ENCODE results near the gene GAMT.

The GAMT gene

DNA sequence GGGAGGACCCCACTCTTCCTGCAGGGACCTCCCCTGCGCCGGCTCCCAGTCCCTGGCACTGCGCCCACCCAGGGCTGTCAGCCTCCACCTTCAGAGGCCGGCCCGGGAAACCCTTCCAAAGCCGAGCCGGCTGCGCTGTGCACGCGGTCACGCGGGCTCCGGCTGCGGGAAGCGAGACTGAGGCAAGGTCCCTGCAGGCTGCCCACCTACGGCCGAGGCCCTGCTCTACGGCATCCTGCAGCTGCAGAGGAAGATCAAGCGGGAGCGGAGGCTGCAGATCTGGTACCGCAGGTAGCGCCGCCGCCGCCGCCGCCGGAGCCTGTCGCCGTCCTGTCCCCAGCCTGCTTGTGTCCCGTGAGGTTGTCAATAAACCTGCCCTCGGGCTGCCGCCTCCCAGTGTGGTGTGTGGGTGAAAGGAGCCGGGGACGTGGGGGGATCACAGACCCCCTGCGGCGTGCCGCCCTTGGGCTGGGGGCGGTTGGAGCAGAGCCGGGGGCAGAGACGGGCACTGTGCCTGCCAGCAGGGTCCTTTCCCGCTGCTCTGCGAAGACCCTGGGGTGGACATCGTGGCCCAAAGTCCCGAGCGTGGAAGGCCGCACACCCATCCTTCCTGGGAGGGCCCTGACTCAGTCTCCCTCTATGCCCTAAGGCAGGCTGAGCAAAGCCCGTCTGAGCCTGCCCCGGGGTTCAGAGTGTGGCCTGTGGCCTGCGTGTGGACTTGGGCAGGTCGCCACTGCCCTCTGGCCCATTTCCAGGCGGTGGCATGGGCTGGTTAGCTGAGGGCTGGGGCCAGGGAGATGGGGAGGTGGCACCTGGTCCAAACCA lies 5.9 kb downstream of the GAMT start:
- DNase-seq = no peak
- TF ChIP-seq POLR2A (IDR thresholded peaks at IDR 0.05; ENCODE audit: low read length) = no peak
- TF ChIP-seq GATA1 (IDR thresholded peaks at IDR 0.05; ENCODE audit: low read depth, low read length) = no peak

GRCh38 chr19:1394252-1395193 lies 6.8 kb downstream of the GAMT start:
- DNase-seq = no peak
- no peak for TF ChIP-seq GATA1 (IDR thresholded peaks at IDR 0.05; ENCODE audit: low read depth, low read length)
- no peak for TF ChIP-seq POLR2A (IDR thresholded peaks at IDR 0.05; ENCODE audit: low read length)

DNA sequence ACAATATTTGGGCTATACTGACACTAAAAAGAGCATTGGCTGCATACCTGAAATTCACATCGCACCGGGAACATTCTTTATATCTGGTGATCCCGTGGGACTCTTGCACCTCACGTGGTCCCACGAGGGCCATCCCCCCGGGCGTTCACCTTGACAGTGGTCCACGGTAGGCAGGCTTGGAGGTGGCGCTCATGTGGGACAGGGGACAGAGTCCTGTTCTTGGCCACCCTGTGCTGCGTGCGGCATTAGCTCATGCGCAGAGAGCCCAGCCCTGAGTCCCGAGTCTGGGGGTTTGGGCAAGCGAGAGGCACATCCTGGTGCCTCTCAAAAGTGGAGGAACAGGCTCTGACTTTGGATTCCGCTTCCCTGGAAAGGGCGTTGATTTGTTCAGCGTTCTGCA lies 7.5 kb downstream of the GAMT start:
- TF ChIP-seq GATA1 (IDR thresholded peaks at IDR 0.05; ENCODE audit: low read depth, low read length) (no peak), POLR2A (IDR thresholded peaks at IDR 0.05; ENCODE audit: low read length) (no peak)
- DNase-seq = no peak

DNA sequence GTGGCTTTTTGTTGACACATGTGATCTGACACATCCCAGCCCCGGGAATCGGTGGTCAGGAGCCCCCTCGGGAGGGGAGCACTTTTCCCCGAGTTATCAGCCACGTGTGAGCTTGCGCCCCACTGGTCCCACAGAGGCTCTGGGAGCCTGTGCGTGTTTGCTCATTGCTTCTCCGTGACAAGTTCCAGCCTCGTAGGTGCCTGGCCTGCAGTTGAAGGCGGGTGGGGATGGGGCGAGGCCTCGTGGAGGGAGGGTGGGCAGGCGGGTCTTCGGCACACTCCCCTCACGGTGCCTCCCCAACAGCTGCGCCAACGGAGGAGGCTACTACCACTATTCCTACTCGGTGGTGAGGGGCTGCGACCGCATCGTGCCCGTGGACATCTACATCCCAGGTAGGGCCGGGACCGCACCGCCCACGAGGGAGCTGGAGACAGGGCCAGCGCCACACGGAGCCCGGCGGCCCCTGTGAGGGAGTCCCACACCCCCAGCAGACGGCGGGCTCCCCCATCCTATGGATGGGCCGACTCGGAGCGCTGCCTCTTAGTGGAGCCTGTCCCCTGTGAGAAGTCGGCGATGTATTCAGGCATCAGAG lies 8.3 kb downstream of the GAMT start:
- DNase-seq = no peak
- TF ChIP-seq GATA1 (IDR thresholded peaks at IDR 0.05; ENCODE audit: low read depth, low read length) (no peak), POLR2A (IDR thresholded peaks at IDR 0.05; ENCODE audit: low read length) (no peak)

DNA sequence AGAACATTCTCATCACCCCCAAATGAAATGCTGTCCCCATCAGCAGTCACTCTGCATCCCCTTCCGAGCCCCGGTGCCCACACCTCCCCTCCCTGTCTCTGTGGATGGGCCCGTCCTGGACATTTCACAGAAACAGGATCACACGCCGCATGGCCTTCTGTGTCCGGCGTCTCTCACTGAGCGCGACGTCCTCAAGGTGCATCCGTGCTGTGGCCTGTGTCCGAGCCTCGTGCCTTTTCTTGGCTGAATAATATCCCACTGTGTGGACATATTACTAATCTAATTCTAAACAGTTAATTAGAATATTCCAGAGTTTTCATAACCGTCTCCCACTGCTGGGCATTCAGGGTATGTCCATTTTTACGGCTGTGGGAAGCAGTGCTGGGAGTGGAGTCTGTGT lies 8.9 kb downstream of the GAMT start:
- TF ChIP-seq POLR2A (IDR thresholded peaks at IDR 0.05; ENCODE audit: low read length) (no peak), GATA1 (IDR thresholded peaks at IDR 0.05; ENCODE audit: low read depth, low read length) (no peak)

DNA sequence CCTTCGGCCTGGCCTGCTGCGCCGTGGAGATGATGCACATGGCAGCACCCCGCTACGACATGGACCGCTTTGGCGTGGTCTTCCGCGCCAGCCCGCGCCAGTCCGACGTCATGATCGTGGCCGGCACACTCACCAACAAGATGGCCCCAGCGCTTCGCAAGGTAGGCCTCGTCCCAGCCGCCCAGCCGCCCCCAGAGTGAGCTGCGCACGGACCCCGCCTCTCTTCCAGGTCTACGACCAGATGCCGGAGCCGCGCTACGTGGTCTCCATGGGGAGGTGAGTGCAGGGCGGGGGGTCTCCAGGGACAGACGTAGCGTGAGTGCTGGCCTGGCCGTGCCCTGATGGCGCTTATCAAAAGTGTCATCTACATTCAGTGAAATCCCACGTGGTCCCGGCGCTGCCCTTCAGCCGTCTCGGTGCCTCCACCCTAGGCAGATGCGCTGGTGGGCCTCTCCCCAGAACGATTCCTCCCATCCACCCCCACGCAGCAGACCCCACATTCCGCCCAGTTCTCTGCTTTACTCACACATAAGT lies 10.4 kb downstream of the GAMT start:
- DNase-seq = no peak
- no peak for TF ChIP-seq POLR2A (IDR thresholded peaks at IDR 0.05; ENCODE audit: low read length)
- no peak for TF ChIP-seq GATA1 (IDR thresholded peaks at IDR 0.05; ENCODE audit: low read depth, low read length)

More for the DNA sequence above, 8.9 kb downstream of the GAMT start:
- no peak for DNase-seq

- TF ChIP-seq POLR2A (IDR thresholded peaks at IDR 0.05; ENCODE audit: low read length) = no peak
- no peak for DNase-seq
Measured at GRCh38 chr19:1389033-1389940, 12.1 kb downstream of the GAMT start.

GRCh38 chr19:1388637-1389026 lies 12.7 kb downstream of the GAMT start:
- TF ChIP-seq POLR2A (IDR thresholded peaks at IDR 0.05; ENCODE audit: low read length) (no peak), GATA1 (IDR thresholded peaks at IDR 0.05; ENCODE audit: low read depth, low read length) (no peak)
- no peak for DNase-seq

DNA sequence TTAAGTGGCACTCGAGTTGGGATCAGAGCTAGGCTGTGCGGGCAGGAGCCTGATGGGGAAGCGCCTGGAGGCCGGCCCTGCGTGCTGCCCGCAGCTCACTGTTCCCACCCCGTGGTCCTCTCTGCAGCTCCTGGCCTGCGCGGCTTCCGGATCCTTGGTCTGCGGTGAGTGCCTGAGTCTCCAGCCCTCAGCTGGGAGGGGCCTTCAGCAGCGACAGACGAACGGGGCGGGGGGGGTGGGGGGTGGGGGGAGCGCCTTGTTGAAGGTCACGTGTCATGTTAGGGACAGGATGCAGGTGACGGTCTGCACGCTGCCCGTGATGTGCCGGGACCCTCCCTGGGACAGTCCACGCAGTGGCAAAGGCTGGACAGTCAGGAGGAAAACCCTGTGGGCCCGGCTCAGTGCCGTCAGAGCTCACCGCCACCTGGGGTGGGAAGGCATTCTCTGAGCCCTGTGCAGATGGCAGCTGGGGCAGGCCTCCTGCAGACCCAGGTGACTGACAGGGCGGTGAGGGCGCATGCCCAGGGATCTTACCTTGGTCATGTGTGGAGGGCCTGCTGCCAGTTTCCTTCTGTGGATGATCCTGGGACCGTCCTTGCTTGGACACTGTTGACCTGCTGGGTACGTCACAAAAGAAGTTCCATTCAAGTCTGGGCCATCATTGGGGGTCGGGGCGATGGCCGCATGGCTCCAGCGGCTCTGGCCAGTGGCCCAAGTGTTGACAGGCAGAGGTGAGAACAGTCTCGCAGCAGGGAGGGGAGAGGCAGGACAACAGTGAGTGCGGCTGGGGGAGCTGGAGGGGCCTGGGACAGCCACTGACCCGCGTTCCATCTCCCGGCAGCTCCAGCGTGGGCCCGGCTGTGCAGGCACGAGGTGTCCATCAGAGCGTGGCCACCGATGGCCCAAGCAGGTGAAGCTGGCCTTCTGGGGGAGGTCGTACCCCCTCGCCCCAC lies 13.4 kb downstream of the GAMT start:
- no peak for DNase-seq
- no peak for TF ChIP-seq POLR2A (IDR thresholded peaks at IDR 0.05; ENCODE audit: low read length)
- no peak for TF ChIP-seq GATA1 (IDR thresholded peaks at IDR 0.05; ENCODE audit: low read depth, low read length)

DNA sequence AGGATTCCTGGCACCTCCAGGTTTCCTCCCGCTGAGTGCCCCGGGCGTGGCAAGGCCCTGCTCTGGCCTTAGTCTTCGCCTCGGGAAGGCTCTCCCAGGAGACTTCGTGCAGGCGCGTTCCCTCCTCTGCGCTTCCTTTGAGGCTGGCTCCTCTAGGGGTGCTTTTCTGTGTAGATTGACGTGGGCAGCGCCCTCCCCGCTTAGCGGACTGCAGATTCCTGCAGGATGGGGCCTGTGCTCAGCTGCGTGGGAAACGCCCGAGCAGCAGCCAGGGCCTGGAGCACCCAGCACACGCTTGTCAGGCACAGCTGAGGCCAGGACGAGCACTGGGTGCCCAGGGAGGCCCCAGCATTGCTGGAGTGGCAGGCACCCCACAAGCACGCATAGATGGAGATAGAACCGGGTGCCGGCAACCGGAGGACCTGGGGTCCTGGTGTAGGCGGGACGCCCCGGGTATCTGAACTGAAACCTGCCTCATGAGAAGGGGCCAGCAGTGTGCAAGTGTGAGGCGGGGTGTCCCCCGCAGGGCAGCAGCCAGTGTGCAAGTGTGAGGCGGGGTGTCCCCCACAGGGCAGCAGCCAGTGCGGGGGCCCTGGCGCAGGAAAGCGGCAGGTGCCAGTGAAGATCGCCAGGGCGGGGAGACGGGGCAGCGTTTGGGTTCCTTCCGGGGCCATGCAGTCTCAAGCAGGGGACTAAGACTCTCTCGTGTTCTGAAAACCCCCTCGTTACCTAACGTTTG lies 14.2 kb downstream of the GAMT start:
- DNase-seq = no peak
- no peak for TF ChIP-seq POLR2A (IDR thresholded peaks at IDR 0.05; ENCODE audit: low read length)
- no peak for TF ChIP-seq GATA1 (IDR thresholded peaks at IDR 0.05; ENCODE audit: low read depth, low read length)

- DNase-seq = no peak
- no peak for TF ChIP-seq POLR2A (IDR thresholded peaks at IDR 0.05; ENCODE audit: low read length)
- no peak for TF ChIP-seq GATA1 (IDR thresholded peaks at IDR 0.05; ENCODE audit: low read depth, low read length)
Measured at GRCh38 chr19:1385816-1386215, 15.5 kb downstream of the GAMT start.

Measured in erythroblast (primary cell).